ENCODE data around the gene INAFM2. TPM values are rescaled to one million over a fixed set of nuclear protein-coding genes. Genes with fewer than 3 reads are reported as not detected.

The INAFM2 gene
- 15.9 and 16.6 TPM in 2 replicates for total RNA-seq (2014; rRNA removed; shearing (Covaris generic))
- 12.2 and 12.8 TPM in 2 replicates for polyA plus RNA-seq (2014; cell fraction: nucleus; rRNA removed)

DNA sequence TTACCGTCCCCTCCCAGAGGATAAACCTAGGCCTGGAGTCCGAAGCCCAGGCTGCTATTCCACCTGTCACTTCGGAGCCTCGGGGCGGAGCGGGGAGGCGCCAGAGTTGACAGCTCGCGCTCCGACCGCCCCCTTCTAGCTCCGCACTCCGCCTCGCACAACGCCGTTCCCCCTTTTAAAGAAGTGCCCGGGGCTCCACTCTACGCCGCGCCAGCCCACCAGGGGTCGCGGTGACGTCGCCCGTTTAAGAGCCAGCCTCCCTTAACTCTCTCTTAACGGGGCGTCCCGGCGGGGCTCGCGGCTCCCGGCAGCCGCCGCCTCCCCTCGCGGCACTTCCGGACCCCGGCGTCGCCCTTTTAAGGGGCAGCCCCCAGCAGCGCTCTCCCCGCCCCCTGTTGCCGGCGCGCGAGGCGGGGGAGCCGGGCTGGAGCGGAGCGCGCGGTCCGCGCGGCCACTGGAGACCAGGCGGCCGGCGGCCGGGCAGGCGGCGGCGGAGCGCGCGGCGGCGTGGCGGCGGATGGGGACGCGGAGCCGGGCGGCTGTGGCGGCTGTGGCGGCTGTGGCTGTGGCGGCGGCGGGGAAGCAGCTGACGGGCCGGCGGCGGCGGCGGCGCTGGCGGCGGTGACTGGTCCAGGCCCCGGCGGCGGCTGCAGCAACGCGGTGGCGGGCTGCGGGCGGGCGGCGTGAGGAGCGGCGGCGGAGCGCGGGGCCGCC is at the start of gene INAFM2:
Gene INAFM2 (plus strand): TSS at position 454 of the 714 bp plus-strand sequence. CDS start 364 bp downstream, outside the sequence.
- peak; percentile 61 for DNase-seq (ENCODE audit: extremely low read depth, low read depth)

DNA sequence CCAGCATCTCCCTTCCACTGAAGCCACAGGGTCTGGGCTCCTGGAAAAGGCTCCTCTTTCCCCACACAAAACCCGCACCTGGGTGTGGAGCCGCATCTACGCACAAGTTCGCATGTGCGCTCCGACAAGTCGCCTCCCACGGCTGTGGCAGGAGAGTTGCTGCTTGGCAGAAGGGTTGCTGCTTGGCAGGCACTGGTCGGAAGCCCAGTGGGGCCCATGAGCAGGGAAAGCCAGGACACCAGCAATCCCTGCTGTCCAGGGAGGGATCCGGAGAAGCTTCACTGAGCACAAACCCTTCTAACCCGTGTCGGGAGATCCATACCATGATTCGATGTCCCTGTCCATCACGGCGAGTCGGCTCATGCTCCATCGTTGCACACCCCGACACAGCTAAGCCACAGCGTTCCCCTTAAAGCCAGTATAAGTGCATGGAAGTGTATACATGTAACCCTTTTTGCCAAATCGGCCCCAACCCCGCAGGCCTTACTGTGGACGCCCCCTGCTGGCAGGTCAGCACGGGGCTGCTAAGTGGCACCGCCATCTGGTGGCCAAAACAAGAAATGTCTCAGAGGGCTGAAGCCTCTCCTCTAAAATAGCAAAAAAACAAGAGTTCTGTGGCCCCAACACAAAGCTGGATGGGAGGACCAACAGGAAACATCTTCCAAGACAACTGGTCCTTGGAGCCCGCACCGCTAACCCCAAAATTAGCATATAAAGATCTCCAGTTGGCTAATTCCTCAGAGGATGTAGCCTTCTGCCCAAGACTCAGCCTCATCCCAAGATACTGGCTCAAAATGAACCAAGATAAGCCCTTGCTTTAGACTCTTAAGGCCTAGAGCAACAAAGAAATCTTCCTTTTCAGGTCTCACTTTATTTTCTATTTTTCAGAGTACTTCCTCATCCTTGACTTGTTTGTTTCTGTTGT is 48.9 kb upstream of the INAFM2 start:
- DNase-seq (ENCODE audit: extremely low read depth, low read depth) = peak; percentile 73

DNA sequence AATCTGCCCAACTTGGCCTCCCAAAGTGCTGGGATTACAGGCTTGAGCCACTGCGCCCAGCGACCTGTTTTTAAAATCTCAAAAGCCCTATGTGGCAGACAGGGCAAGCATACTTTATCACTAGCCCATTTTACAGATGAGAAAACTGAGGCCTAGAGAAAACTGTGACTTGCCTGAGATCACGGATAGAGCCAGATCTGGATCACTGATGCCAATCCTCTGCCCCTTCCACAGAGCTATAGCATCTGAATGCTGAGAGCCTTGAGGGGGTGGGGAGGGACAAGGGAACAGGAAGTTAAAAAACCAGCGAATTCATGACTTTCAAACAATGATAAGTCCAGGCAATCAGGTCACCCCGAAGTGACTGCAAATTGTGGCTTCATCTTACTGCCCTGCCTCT is 48.0 kb upstream of the INAFM2 start:
- DNase-seq (ENCODE audit: extremely low read depth, low read depth) = no peak

DNA sequence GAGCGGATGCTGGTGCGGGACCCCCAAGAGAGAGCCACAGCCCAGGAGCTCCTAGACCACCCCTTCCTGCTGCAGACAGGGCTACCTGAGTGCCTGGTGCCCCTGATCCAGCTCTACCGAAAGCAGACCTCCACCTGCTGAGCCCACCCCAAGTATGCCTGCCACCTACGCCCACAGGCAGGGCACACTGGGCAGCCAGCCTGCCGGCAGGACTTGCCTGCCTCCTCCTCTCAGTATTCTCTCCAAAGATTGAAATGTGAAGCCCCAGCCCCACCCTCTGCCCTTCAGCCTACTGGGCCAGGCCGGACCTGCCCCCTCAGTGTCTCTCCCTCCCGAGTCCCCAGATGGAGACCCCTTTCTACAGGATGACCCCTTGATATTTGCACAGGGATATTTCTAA is 47.5 kb upstream of the INAFM2 start:
- DNase-seq (ENCODE audit: extremely low read depth, low read depth) = no peak

DNA sequence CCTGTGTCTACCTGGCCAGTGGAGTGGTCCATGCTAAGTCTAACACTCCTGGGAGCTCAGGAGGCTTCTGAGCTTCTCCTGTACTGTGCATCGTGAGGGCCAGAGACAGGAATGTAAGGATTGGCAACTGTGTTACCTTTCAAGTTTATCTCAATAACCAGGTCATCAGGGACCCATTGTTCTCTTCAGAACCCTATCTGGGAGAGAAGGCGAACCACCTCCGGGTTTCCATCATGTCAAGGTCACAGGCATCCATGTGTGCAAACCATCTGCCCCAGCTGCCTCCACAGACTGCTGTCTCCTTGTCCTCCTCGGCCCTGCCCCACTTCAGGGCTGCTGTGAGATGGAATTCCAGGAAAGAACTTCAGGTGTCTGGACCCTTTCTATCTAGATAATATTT is 46.6 kb upstream of the INAFM2 start:
- DNase-seq (ENCODE audit: extremely low read depth, low read depth) = no peak

DNA sequence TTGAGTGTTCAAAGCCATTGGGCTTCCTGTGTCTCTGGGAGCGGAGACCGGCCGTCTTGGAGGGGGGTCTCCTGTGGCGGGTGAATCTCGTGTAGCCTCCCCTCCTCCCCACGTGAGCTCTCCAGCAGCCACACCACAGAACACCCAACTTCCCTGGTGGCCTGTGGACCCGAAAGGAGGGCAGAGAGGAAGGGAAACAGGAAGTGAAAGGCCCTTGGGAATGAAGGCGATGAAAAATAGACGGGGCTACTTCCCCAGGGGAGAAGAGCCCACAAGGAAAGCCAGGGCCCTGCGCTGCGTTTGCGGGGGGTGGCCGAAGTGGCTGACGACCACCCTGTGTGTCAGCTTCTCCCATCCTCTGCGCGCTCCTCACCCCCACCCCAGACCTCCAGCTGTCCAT is 46.0 kb upstream of the INAFM2 start:
- no peak for DNase-seq (ENCODE audit: extremely low read depth, low read depth)

DNA sequence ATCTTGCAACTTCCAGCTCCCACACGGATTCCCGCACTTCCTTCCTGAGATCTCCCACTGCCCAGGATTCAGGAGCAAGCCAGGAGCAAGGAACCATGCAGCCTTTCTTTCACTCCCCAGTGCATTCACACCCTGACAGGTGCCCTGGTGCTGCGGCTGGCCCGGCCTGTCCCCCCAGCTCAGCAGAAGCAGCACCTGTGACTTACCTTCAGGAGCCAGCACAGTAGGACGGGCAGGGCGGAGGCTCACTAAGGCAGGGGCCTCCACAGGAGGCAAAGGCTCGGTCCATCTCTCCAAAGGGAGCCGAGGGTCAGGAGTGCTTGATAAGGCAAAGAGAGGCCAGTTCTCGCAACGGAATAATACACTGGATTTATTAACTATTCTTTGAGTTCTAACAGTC is 45.5 kb upstream of the INAFM2 start:
- no peak for DNase-seq (ENCODE audit: extremely low read depth, low read depth)

DNA sequence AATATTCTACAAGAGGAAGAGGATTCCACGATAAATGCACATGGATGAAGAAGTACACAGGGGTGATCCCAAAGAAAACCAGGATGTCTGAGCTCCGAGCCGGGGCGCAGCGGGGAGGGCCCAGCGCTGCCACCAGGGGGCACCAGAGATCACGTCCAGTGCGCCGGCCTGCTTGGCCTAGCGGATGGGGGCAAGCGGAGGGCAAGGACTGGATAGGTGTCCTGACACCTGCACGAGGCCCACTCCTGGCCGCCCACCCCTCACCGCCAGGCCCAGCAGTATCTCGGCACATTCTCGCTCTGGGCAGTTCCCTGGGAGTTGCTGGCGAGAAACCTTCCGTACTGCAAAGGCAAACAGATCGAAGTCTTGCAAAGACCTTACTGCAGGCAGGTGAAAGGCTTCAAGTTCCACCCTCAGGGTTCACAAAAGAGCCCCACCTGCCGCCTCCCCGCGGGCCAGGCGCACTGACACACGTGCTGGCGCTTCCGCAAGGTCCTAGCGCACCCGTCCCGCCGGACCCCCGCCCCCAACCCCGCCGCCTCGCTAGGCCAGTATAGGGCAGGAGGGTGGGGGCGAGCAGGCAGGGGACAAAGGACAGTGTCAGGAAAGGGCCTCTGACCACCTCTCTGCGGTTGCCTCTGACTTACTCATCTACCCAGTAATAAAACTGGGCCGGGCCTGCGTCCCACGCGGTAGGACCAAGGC is 43.9 kb upstream of the INAFM2 start:
- DNase-seq (ENCODE audit: extremely low read depth, low read depth) = peak; percentile 51

DNA sequence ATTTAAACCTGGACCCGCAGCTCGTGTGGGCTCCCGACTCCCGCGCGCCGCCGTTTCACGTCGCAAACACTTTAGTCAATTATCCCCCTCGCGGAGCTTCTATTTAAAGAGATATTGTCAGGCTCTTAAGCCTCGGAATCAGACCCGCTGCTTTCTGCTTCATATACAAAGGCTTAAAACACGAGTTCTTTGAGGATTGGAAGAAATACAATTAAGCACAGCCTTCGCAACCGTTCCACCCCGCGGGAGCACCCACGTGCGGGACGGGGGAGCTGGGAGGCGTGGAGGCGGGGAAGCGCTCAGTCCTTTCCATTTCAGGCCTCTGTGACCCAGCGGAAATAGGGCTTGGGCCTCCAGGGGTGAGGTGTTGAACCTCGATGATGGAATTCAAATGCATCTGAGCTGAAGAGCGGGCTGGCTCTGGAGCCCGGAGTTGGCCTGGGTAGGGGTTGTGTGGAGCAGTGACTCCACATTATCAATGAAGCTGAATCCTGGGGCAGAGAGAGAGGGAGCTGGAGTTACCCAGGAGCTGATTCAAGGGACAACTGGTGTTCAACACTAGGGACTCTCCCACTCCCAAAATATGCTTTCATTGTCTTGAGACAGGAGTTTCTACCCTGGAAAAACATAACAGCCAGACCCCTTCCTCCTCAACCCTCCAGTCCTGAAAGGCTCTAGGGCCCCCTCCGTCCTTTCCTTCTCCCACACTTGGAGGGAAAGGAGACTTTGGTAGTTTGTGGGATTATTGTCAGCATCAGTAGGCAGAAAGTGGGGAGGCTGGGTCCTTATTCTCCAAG is 43.0 kb upstream of the INAFM2 start:
- no peak for DNase-seq (ENCODE audit: extremely low read depth, low read depth)

DNA sequence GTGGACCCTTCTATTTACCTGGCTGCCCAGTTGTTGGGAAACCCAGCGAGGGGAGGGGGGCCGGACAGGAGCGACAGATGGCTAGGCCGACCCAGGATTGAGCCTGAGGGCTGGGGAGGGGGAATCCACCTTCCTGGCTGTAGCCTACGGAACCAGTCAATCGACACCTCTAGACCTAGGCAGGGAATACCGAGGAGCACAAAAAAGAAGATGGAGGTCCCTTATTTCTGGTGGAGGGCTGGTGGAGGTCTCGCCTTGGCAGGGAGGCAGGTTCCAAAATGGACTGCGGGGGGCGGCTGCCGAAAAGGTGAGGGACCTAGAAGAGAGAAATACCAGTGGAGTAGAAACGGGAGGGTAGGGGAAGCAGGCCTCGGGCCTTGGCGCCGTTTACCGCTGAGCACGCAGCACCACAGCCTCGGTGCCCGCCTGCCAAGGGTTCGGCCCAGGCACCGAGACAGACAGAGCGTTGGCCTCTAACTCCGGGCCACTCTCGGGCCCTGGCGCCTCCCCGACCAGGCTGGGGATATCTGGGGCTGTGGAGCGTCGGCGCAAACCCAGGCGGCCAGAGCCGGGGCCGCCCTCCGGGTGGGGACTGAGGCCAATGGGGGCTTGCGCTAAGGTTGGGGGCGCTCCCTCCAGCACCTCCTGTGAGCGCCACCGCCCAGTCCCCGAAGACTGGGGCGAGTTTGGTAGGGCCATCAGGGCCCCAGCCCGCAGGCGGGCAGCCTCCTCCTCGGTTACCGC is 42.3 kb upstream of the INAFM2 start:
- DNase-seq (ENCODE audit: extremely low read depth, low read depth) = no peak

DNA sequence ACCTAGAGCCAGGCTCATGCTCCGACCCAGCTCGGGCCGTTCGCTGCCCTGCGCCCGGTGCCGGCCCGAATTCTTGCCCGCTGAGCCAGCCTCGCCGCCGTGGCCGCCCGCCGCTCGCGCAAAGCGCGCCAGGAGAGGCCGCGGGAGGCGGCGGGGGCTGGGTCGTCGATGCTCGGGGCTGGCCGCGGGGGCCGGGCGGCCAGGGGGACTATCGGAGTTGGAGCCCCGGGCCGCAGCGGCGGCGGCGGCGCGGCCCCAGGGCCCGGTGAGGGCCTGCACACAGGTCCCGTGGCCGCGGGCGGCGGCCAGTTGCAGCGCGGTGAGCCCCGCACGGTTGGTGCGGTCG is 41.7 kb upstream of the INAFM2 start:
- DNase-seq (ENCODE audit: extremely low read depth, low read depth) = no peak

DNA sequence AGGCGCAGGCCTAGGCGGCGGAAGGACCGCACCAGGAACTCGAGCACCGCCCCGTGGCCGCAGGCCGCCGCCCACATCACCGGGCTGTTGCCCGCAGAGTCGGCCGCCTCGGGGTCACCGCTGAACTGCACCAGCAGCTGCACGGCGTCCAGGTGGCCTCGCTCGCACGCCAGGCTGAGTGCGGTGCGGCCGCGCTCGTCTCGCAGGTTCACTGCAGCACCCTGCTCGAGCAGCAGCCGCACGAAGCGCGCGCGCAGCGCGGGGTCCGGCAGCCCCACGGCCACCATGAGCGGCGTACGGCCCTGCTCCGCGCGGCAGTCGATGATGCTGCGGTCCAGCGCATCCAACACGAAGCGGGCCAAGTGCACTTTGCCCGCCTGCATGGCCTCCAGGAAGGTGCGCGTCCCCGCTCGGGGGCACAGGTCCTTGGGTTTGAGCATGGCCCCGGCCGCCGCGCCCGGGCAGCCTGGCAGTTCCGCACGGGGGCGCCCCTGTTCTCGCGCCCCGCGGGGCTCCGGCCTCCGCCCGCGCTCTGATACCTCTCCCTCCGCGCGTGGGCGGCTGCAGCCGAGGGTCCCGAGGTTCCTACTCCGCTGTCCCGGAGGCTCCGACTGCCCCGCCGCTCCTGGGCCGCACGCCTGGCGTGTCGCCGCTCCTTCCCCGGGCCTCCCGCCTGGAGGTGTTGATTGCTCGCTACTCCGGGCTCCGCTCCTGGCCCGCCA is 41.2 kb upstream of the INAFM2 start:
- DNase-seq (ENCODE audit: extremely low read depth, low read depth) = no peak

DNA sequence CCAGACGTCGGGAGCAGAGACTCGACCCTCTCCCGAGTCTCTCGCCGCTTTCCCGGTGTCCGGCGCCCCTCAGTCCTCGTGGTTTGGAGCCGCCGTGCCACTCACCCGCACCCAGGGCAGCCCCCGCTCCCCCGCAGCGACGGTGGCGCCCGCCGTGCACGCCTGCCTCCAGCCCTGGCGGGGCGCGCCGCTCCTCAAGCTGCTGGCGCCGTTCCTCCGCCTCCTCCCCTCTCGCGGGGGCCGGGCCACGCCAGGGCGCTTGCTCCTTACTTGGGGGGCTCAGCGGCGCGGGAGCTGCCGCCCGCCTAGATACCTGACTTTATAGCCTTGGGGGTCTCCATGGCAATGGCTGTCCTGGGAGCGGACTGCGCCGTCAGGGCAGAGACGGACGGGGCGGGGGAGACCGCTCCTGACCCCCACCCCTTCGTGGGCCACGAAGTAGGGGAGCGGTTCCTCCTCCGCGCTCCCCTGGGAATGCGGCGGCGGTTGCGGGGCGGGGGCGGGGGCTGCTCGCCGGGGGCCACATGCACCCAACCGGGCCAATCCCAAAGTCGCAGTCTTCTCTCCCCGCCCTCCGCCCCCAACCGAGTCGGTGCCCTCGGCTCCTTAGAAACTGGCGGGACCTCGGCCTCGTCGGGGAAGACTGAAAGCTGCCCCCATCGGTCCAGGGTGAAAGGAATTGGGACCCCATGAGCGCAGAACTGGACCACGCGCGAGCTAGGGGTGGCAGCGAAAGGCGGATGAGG is 40.5 kb upstream of the INAFM2 start, which contains the start of gene ANKRD63:
Gene ANKRD63 (minus strand): TSS at position 196 of the 746 bp plus-strand sequence. CDS start 478 bp downstream, outside the sequence.
- DNase-seq (ENCODE audit: extremely low read depth, low read depth) = no peak

DNA sequence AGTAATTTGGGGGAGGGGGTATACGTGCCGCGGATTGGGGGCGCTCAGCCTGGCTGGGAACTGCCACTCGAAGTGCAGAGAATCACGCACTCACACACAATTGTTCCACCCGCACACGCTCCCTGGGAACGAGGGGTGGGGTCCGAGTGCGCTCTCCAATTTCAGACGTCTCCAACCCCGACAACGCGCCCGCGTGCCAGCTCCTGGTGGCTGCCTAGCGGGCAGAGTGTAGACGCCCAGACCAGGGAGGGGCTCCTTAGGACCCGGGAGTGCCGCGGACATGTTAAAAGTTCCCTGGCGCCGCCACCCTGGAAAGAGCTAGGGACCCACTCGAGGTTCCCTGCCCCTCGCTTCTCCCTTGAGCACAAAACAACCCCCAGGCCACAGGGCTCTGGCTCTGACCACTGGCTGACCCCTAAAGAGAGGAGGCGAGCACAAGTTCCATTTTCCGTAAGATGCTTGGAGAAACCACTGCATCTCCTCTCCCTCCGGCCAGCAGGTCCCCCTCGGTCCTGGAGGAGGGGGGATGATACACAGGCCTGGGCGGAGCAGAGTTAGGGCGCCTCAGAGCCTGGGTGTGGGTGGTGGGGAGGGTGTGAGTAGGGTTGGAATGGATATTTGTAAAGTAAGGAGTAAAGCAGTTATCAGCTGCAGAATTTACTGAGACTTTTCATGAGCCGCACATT is 39.7 kb upstream of the INAFM2 start:
- DNase-seq (ENCODE audit: extremely low read depth, low read depth) = no peak

DNA sequence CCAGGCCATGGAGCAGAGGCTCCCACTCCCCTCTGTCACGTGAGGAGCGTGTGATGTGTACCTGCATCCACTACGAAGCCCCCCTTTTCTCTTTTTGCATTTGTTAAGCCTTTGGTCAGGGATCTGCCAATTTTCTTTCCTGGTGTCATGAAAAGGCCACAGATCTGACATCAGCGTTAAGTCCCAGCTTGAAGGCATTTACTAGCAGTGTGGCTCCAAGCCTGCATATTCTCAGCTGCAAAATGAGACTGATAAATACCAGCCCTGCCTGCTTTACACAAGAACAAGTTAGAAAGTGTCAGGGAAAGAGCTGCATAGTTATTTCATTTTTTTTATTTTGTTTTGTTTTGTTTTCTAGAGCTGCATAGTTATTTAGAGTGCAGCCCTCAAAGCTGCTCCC is 38.3 kb upstream of the INAFM2 start:
- no peak for DNase-seq (ENCODE audit: extremely low read depth, low read depth)

DNA sequence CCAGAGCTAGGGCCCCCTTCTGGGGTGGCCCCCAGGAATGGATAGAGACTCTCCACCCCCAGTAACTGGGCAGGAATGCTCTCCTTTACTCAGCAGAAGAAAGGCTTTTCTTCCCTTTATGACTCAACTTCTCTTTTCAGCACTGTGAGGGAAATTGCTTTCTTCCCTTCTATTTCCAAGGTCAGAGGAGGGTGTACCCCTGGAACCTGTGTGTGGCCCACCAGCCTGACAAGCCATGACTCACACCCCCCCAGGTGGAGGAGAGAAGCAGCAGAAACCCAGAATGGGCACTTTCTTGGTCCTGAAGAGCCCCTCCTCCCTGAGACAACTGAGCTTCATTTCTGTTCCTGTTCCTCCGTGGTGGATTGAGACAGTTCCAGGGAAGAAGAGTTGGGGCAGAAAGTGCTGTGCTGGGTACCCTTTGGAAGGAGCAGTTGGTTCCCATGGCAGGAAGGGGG is 37.9 kb upstream of the INAFM2 start:
- DNase-seq (ENCODE audit: extremely low read depth, low read depth) = no peak

DNA sequence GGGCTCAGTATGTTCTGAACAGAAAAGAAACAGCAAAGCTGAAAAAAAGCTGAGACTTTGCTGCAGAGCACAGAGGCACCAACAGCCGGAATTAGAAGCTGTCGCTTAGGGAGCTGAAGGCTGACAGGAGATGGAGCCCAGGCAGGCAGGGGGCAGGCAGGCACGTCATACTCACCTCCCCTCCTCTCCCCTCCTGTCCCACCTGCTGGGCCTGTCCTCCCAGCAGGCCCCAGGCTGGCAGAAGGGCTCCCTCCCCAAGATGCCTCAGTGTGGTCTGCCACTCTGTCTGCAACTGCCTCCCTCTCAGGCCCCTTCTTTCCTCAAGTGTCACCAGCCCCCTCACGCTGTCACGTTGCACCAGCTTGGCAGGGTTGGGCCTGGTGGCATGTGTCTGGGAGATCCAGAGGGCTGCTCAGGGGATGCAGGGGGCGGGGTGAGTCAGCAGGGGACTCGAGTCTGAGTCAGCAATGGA is 37.4 kb upstream of the INAFM2 start:
- DNase-seq (ENCODE audit: extremely low read depth, low read depth) = no peak

Measured in NCI-H460 (cell line).